ENCODE data around the gene RNF224. TPM values are rescaled to one million over a fixed set of nuclear protein-coding genes. Genes with fewer than 3 reads are reported as not detected.
A peak's percentile ranks its signal among the peaks of the same experiment; 100 is the strongest.
"Not testable (repeated sequence)": the region's sequence is repeated elsewhere in the genome, so short reads cannot be mapped to it uniquely, and the experiment has no call there.

The RNF224 gene
- total RNA-seq, 1 donor from 2014 or later: not detected

DNA sequence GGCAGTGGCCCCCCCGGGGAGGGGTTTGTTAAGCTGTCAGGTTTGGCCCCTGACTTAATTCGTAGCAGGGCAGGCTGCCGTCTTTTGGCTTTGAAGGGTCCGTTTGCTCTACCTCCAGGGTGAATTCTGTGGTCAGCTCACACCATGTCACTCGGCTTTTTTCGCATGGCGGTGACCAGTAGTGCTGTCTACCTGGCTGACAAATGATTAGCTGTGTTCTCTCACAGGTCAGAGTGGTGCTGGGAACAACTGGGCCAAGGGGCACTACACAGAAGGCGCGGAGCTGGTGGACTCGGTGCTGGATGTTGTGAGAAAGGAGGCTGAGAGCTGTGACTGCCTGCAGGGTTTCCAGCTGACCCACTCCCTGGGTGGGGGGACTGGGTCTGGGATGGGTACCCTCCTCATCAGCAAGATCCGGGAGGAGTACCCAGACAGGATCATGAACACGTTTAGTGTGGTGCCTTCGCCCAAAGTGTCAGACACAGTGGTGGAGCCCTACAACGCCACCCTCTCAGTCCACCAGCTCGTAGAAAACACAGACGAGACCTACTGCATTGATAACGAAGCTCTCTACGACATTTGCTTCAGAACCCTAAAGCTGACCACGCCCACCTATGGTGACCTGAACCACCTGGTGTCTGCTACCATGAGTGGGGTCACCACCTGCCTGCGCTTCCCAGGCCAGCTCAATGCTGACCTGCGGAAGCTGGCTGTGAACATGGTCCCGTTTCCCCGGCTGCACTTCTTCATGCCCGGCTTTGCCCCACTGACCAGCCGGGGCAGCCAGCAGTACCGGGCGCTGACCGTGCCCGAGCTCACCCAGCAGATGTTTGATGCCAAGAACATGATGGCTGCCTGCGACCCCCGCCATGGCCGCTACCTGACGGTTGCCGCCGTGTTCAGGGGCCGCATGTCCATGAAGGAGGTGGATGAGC lies 15.2 kb downstream of the RNF224 start:
- Histone ChIP-seq H3K4me3 (ENCODE audit: low read depth, low read length) (peak overlapping the region; percentile 96), H3K36me3 (ENCODE audit: control insufficient read depth, insufficient read depth, low read length) (peaks cover 10% of the 10 kb centered on the region), H3K27me3 (ENCODE audit: control insufficient read depth, insufficient read depth, low read length) (peaks cover 4% of the 10 kb centered on the region)
- TF ChIP-seq, protein P1, sequence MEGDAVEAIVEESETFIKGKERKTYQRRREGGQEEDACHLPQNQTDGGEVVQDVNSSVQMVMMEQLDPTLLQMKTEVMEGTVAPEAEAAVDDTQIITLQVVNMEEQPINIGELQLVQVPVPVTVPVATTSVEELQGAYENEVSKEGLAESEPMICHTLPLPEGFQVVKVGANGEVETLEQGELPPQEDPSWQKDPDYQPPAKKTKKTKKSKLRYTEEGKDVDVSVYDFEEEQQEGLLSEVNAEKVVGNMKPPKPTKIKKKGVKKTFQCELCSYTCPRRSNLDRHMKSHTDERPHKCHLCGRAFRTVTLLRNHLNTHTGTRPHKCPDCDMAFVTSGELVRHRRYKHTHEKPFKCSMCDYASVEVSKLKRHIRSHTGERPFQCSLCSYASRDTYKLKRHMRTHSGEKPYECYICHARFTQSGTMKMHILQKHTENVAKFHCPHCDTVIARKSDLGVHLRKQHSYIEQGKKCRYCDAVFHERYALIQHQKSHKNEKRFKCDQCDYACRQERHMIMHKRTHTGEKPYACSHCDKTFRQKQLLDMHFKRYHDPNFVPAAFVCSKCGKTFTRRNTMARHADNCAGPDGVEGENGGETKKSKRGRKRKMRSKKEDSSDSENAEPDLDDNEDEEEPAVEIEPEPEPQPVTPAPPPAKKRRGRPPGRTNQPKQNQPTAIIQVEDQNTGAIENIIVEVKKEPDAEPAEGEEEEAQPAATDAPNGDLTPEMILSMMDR (IDR thresholded peaks at IDR 0.05; ENCODE audit: insufficient read depth, low read length, poor library complexity, severe bottlenecking): no peak
- DNase-seq (ENCODE audit: low read depth): no peak

DNA sequence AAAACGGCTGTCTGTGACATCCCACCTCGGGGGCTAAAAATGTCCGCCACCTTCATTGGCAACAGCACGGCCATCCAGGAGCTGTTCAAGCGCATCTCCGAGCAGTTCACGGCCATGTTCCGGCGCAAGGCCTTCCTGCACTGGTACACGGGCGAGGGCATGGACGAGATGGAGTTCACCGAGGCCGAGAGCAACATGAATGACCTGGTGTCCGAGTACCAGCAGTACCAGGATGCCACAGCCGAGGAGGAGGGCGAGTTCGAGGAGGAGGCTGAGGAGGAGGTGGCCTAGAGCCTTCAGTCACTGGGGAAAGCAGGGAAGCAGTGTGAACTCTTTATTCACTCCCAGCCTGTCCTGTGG lies 15.9 kb downstream of the RNF224 start:
- not testable (repeated sequence) for H3K4me3 ChIP-seq (ENCODE audit: low read depth, low read length); H3K27me3 ChIP-seq (ENCODE audit: control insufficient read depth, insufficient read depth, low read length); DNase-seq (ENCODE audit: low read depth)
- H3K36me3 ChIP-seq (ENCODE audit: control insufficient read depth, insufficient read depth, low read length): peaks cover 10% of the 10 kb centered on the region

DNA sequence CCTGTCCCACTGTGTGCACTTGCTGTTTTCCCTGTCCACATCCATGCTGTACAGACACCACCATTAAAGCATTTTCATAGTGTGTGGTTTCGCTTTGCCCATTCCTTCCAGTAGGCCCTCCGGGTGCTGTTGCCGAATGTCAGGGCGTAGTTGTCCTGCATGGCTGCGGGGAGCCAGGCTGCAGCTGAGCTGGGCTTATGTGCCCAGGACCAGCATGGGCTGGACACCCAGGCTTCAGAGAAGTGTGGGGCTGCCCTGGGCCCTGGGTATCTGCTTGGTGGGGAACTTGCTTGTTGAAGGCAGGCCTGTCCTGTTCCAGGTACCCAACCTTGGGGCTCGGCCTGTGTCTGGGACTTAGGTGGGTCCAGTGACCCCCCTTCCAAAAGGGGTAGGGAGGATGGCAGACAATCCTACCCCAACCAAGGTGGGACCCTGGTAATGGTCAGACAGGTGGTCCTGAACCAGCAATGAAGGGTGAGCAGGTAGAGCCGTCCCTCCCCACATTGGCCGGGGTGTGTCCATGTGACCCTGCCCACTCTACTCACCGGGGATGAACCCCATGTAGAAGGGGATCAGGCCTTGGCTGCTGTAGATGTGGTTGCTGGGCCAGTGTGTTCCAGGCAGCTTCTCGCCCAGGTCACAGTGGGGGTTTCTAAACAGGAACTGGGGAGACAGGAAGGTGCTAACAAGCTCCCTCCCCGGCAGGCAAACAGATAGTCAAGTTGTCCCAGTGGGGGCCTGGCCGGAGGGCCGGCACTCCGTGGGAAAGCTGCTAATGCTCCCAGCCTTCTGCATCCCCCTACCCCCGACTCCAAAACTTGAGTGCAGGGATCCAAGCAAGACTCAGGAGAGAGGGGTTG lies 16.6 kb downstream of the RNF224 start:
- TF ChIP-seq, protein P1 (IDR thresholded peaks at IDR 0.05; ENCODE audit: insufficient read depth, low read length, poor library complexity, severe bottlenecking): no peak
- no peak for DNase-seq (ENCODE audit: low read depth)
- no peak overlapping the region for H3K4me3 ChIP-seq (ENCODE audit: low read depth, low read length)

DNA sequence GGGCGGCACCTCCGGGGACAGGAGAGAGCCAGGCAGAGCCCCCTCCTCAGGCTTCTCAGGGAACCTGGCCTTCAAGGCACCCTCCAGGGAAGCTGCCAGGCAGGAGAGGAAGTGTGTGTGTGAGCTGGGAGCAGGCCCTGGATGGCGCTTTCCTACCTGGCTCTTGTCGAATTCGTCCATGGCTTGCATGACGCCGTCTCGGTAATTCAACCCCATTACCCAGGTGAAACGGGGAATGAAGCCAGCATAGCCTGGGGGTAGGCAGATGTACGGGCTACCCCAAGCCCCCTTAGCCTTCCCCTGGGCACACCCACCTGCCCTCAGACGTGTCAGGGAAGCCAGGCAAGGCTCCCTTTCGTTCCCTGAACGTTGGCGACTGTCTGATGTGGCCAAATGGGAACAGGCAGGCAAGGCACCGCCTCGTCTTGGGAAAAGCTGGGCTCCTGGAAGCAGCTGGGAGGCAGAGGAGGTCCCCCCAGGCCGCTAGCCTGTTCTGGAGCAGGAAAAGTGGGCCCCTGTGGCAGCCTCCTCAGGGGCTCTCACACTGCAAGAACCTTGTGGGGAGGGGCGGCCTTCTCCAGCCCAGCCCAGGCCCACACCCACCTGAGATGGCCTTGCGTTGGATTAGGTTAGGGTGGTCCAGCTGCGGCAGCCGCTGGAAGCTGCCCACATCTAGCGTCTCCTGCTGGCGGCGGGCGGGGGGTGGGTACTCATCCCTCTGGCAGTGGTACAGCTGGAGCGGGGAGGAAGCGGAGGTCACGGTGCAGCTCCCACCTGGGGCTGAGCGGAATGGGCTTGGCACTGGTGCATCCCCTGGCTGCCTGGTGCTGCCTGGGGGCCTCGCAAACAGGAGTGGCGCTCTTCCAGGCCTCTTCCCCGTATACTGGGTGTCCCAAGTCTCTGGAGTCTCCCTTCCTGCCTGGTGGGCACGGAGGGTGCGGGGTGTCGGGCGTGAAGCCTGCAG lies 17.5 kb downstream of the RNF224 start:
- H3K4me3 ChIP-seq (ENCODE audit: low read depth, low read length): no peak overlapping the region
- H3K27me3 ChIP-seq (ENCODE audit: control insufficient read depth, insufficient read depth, low read length): peaks cover 4% of the 10 kb centered on the region
- peaks cover 10% of the 10 kb centered on the region for H3K36me3 ChIP-seq (ENCODE audit: control insufficient read depth, insufficient read depth, low read length)
- DNase-seq (ENCODE audit: low read depth): no peak
- TF ChIP-seq, protein P1 (IDR thresholded peaks at IDR 0.05; ENCODE audit: insufficient read depth, low read length, poor library complexity, severe bottlenecking): peak; percentile 22

More for the DNA sequence above, 16.6 kb downstream of the RNF224 start:
- Histone ChIP-seq H3K27me3 (ENCODE audit: control insufficient read depth, insufficient read depth, low read length) (peaks cover 4% of the 10 kb centered on the region), H3K36me3 (ENCODE audit: control insufficient read depth, insufficient read depth, low read length) (peaks cover 10% of the 10 kb centered on the region)

DNA sequence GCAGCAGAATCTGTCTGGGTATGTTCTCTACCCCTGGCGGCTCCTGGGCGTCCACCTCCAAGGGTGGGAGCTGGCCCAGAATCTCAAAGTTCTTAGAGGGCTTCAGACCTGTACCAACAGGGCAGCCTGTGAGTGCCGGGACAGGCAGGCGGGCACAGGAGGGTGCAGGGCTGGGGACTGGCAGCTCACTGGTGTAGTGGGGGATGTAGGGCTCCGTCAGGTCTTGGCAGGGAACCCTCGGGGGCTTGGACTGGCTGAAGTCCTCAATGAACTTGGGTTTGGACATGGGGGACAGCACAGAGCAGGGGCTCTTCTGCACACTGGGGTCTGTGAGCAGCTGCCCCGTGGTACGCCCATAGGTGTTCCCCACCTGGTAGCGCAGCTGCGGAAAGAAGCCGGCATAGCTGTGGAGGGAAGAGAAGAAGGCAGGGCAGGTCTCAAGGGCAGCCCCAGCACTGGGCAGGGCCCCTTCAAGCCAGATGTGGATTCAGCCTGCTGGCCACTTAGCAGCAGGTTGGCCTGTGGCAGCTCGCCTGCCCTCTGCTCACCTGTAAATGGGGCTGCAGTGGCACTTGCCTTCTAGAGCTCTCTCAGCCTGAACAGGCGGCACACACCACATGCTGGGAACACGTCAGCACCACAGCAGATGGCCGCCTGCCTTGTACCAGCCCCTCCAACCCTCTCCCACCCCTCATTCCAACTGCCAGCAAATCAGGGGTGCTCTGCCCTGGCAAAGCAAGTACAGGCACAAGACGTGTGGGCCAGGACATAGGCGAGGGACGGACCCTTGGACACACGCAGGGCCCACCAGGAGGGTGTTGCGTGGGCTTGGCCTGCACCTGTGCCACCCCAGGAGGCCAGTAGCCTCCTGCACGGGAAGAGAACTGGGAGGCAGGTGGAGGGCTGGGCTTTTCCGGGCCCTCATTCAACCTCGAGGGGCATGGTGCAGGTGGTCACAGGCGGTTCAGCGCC lies 18.4 kb downstream of the RNF224 start:
- TF ChIP-seq, protein P1 (IDR thresholded peaks at IDR 0.05; ENCODE audit: insufficient read depth, low read length, poor library complexity, severe bottlenecking): no peak
- Histone ChIP-seq H3K36me3 (ENCODE audit: control insufficient read depth, insufficient read depth, low read length) (peaks cover 10% of the 10 kb centered on the region), H3K27me3 (ENCODE audit: control insufficient read depth, insufficient read depth, low read length) (peaks cover 4% of the 10 kb centered on the region), H3K4me3 (ENCODE audit: low read depth, low read length) (no peak overlapping the region)
- DNase-seq (ENCODE audit: low read depth): no peak

Data from kidney epithelial cell (primary cell).